GM12874 (cell line): ENCODE measurements around the gene GUCY1A1.

Experiments
- TF ChIP-seq, protein P1 (sequence below): IDR thresholded peaks from 2 replicates; pipeline ENCODE4 v1.5.1; 2011; ENCODE audit warnings: low read depth, mild to moderate bottlenecking, control low read depth, low read length, moderate library complexity; ENCODE audit not compliant: insufficient read depth

GUCY1A1 gene

GRCh38 chr4:155687380-155687982 lies 20.8 kb downstream of the GUCY1A1 start:
- TF ChIP-seq, protein P1, sequence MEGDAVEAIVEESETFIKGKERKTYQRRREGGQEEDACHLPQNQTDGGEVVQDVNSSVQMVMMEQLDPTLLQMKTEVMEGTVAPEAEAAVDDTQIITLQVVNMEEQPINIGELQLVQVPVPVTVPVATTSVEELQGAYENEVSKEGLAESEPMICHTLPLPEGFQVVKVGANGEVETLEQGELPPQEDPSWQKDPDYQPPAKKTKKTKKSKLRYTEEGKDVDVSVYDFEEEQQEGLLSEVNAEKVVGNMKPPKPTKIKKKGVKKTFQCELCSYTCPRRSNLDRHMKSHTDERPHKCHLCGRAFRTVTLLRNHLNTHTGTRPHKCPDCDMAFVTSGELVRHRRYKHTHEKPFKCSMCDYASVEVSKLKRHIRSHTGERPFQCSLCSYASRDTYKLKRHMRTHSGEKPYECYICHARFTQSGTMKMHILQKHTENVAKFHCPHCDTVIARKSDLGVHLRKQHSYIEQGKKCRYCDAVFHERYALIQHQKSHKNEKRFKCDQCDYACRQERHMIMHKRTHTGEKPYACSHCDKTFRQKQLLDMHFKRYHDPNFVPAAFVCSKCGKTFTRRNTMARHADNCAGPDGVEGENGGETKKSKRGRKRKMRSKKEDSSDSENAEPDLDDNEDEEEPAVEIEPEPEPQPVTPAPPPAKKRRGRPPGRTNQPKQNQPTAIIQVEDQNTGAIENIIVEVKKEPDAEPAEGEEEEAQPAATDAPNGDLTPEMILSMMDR: no peak

GRCh38 chr4:155688211-155688610 lies 21.6 kb downstream of the GUCY1A1 start:
- TF ChIP-seq, protein P1: no peak

GRCh38 chr4:155688860-155689259 lies 22.2 kb downstream of the GUCY1A1 start:
- TF ChIP-seq, protein P1: no peak

- TF ChIP-seq, protein P1: no peak
Observed at GRCh38 chr4:155690044-155690837, 23.6 kb downstream of the GUCY1A1 start.

GRCh38 chr4:155692361-155692760 lies 25.7 kb downstream of the GUCY1A1 start:
- TF ChIP-seq, protein P1: no peak

GRCh38 chr4:155693015-155693663 lies 26.5 kb downstream of the GUCY1A1 start:
- TF ChIP-seq, protein P1: no peak

- TF ChIP-seq, protein P1: no peak
Observed at GRCh38 chr4:155694100-155694785, 27.6 kb downstream of the GUCY1A1 start.
